ENCODE data around the gene YDJC.
"Not testable (repeated sequence)": the region's sequence is repeated elsewhere in the genome, so short reads cannot be mapped to it uniquely, and the experiment has no call there.

The YDJC gene

GRCh38 chr22:21631025-21631424 is 1.2 kb upstream of the YDJC start:
- DNase-seq: no peak

- peak in 1 of 3 experiments; percentile 35 for DNase-seq
Observed at GRCh38 chr22:21628386-21629254, 1.2 kb downstream of the YDJC start.

GRCh38 chr22:21626735-21627469 is 2.9 kb downstream of the YDJC start:
- no peak for DNase-seq

GRCh38 chr22:21626073-21626734 is 3.6 kb downstream of the YDJC start:
- no peak for DNase-seq

- no peak for DNase-seq
Observed at GRCh38 chr22:21624880-21625791, 4.7 kb downstream of the YDJC start.

- DNase-seq: no peak
Observed at GRCh38 chr22:21624120-21624879, 5.5 kb downstream of the YDJC start.

GRCh38 chr22:21623648-21623970 is 6.2 kb downstream of the YDJC start:
- no peak for DNase-seq

- no peak for DNase-seq
Observed at GRCh38 chr22:21622919-21623647, 6.7 kb downstream of the YDJC start.

GRCh38 chr22:21622011-21622918 is 7.6 kb downstream of the YDJC start:
- no peak for DNase-seq

- no peak for DNase-seq
Observed at GRCh38 chr22:21621025-21621424, 8.8 kb downstream of the YDJC start.

- not testable (repeated sequence) for DNase-seq
Observed at GRCh38 chr22:21617337-21617736, 12.5 kb downstream of the YDJC start.

- no peak for DNase-seq
Observed at GRCh38 chr22:21615731-21616130, 14.1 kb downstream of the YDJC start.

GRCh38 chr22:21613553-21614233 is 16.1 kb downstream of the YDJC start:
- no peak for DNase-seq

- no peak for DNase-seq
Observed at GRCh38 chr22:21612858-21613257, 17.0 kb downstream of the YDJC start.

GRCh38 chr22:21611210-21611977 is 18.4 kb downstream of the YDJC start:
- no peak for DNase-seq

- not testable (repeated sequence) for DNase-seq
Observed at GRCh38 chr22:21609556-21610157, 20.2 kb downstream of the YDJC start.

GRCh38 chr22:21606775-21607174 is 23.0 kb downstream of the YDJC start:
- no peak for DNase-seq
